ENCODE results near the gene MTHFR.

DNA sequence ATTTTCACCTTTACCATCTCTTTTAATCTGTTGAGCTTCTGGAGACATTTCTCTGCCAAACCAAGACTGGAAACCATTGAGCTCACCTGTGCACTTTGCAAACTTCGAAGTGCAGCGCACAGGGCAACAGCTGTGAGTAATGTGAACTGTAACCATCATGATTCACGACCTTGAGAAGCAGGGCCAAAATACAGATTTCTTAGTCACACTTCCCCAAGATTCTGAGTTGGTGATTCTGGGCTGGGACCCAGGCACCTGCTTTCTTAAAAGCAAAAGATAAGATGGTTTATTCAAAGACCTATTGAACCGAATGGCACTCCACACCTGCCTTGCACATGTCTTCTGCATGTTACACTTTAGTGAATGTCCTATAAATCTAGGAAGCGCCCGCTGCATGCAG is 59.7 kb downstream of the MTHFR start:
- TF ChIP-seq POLR2A (IDR thresholded peaks at IDR 0.05) (no peak), EP300 (IDR thresholded peaks at IDR 0.05) (no peak)
- TF ChIP-seq, protein P1, sequence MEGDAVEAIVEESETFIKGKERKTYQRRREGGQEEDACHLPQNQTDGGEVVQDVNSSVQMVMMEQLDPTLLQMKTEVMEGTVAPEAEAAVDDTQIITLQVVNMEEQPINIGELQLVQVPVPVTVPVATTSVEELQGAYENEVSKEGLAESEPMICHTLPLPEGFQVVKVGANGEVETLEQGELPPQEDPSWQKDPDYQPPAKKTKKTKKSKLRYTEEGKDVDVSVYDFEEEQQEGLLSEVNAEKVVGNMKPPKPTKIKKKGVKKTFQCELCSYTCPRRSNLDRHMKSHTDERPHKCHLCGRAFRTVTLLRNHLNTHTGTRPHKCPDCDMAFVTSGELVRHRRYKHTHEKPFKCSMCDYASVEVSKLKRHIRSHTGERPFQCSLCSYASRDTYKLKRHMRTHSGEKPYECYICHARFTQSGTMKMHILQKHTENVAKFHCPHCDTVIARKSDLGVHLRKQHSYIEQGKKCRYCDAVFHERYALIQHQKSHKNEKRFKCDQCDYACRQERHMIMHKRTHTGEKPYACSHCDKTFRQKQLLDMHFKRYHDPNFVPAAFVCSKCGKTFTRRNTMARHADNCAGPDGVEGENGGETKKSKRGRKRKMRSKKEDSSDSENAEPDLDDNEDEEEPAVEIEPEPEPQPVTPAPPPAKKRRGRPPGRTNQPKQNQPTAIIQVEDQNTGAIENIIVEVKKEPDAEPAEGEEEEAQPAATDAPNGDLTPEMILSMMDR (IDR thresholded peaks at IDR 0.05) = no peak

All from gastroesophageal sphincter (tissue), 3 donors.